IPS-20b (cell line): ENCODE measurements around the gene SDF2L1.

Source experiments
- H3K27ac ChIP-seq: one replicate; pipeline ENCODE4 v1.5.1; 2013; ENCODE audit warnings: low read length
- H3K27me3 ChIP-seq: 2 replicates; pipeline ENCODE4 v1.6.1; 2013; ENCODE audit warnings: mild to moderate bottlenecking, low read length, inconsistent platforms; ENCODE audit not compliant: insufficient read depth
- H3K36me3 ChIP-seq: 2 replicates; pipeline ENCODE4 v1.6.1; 2013; ENCODE audit warnings: low read depth, mild to moderate bottlenecking, inconsistent platforms, low read length, moderate library complexity; ENCODE audit not compliant: insufficient read depth
- H3K4me1 ChIP-seq: 2 replicates; pipeline ENCODE4 v1.6.1; 2013; ENCODE audit warnings: mild to moderate bottlenecking, control low read depth, inconsistent platforms, low read length, moderate library complexity; ENCODE audit not compliant: insufficient read depth
- H3K4me3 ChIP-seq: 2 replicates; pipeline ENCODE4 v1.5.1; 2013; ENCODE audit warnings: mild to moderate bottlenecking, low read length, inconsistent platforms
- H3K9ac ChIP-seq: 2 replicates; pipeline ENCODE4 v1.6.1; 2013; ENCODE audit warnings: low read depth, mild to moderate bottlenecking, inconsistent platforms, low read length, moderate library complexity
- H3K9me3 ChIP-seq: 2 replicates; pipeline ENCODE4 v1.6.1; 2013; ENCODE audit warnings: mild to moderate bottlenecking, low read depth, low read length, inconsistent platforms; ENCODE audit not compliant: insufficient read depth

Gene SDF2L1

GRCh38 chr22:21624120-21624879, 17.8 kb upstream of the SDF2L1 start:
- H3K9ac ChIP-seq: no peak overlapping the region
- H3K27me3 ChIP-seq: no peaks in the 10 kb centered on the region
- no peak overlapping the region for H3K4me3 ChIP-seq
- H3K4me1 ChIP-seq: no peaks in the 10 kb centered on the region
- H3K27ac ChIP-seq: no peak overlapping the region
- no peaks in the 10 kb centered on the region for H3K9me3 ChIP-seq
- peaks cover 33% of the 10 kb centered on the region for H3K36me3 ChIP-seq

GRCh38 chr22:21624880-21625791, 17.0 kb upstream of the SDF2L1 start:
- Histone ChIP-seq H3K9ac (no peak overlapping the region), H3K36me3 (peaks cover 30% of the 10 kb centered on the region), H3K4me3 (no peak overlapping the region), H3K9me3 (no peaks in the 10 kb centered on the region), H3K27me3 (no peaks in the 10 kb centered on the region), H3K4me1 (no peaks in the 10 kb centered on the region), H3K27ac (no peak overlapping the region)

- Histone ChIP-seq H3K27me3 (no peaks in the 10 kb centered on the region), H3K4me1 (no peaks in the 10 kb centered on the region), H3K27ac (no peak overlapping the region), H3K9me3 (no peaks in the 10 kb centered on the region), H3K4me3 (no peak overlapping the region), H3K36me3 (peaks cover 27% of the 10 kb centered on the region), H3K9ac (no peak overlapping the region)
Observed at GRCh38 chr22:21626073-21626734, 15.9 kb upstream of the SDF2L1 start.

- Histone ChIP-seq H3K36me3 (peaks cover 25% of the 10 kb centered on the region), H3K4me3 (no peak overlapping the region), H3K9me3 (no peaks in the 10 kb centered on the region), H3K4me1 (no peaks in the 10 kb centered on the region), H3K27ac (no peak overlapping the region), H3K27me3 (no peaks in the 10 kb centered on the region), H3K9ac (no peak overlapping the region)
Observed at GRCh38 chr22:21626735-21627469, 15.2 kb upstream of the SDF2L1 start.

- H3K9me3 ChIP-seq: no peaks in the 10 kb centered on the region
- no peaks in the 10 kb centered on the region for H3K4me1 ChIP-seq
- H3K9ac ChIP-seq: peak overlapping the region; percentile 96; the same call in 1 of the 2 replicates
- H3K4me3 ChIP-seq: peak overlapping the region; percentile 75
- H3K27ac ChIP-seq: no peak overlapping the region
- H3K27me3 ChIP-seq: no peaks in the 10 kb centered on the region
- peaks cover 9% of the 10 kb centered on the region for H3K36me3 ChIP-seq
Observed at GRCh38 chr22:21628386-21629254, 13.5 kb upstream of the SDF2L1 start.

- Histone ChIP-seq H3K4me1 (no peaks in the 10 kb centered on the region), H3K27me3 (no peaks in the 10 kb centered on the region), H3K36me3 (peaks cover 9% of the 10 kb centered on the region), H3K9ac (peak within 1 kb of the TSS; percentile 96), H3K9me3 (no peaks in the 10 kb centered on the region), H3K4me3 (peak within 1 kb of the TSS; percentile 75), H3K27ac (no peak within 1 kb of the TSS)
Observed at GRCh38 chr22:21629255-21630149, 12.6 kb upstream of the SDF2L1 start, which contains the start of gene YDJC. Gene YDJC (minus strand): TSS chr22:21630022. CDS start chr22:21630014, 8 bp downstream.

GRCh38 chr22:21631025-21631424, 11.1 kb upstream of the SDF2L1 start:
- H3K27me3 ChIP-seq: no peaks in the 10 kb centered on the region
- H3K9me3 ChIP-seq: no peaks in the 10 kb centered on the region
- H3K27ac ChIP-seq: no peak overlapping the region
- no peak overlapping the region for H3K9ac ChIP-seq
- no peak overlapping the region for H3K4me3 ChIP-seq
- no peaks in the 10 kb centered on the region for H3K4me1 ChIP-seq
- H3K36me3 ChIP-seq: peaks cover 9% of the 10 kb centered on the region

- no peaks in the 10 kb centered on the region for H3K27me3 ChIP-seq
- H3K36me3 ChIP-seq: peaks cover 9% of the 10 kb centered on the region
- H3K4me3 ChIP-seq: no peak within 1 kb of the TSS
- H3K27ac ChIP-seq: no peak within 1 kb of the TSS
- no peaks in the 10 kb centered on the region for H3K4me1 ChIP-seq
- no peaks in the 10 kb centered on the region for H3K9me3 ChIP-seq
- H3K9ac ChIP-seq: no peak within 1 kb of the TSS
Observed at GRCh38 chr22:21632237-21632895, 9.7 kb upstream of the SDF2L1 start, which contains the start of gene CCDC116. Gene CCDC116 (plus strand): TSS chr22:21632760. CDS start chr22:21633182, 422 bp downstream.

GRCh38 chr22:21632931-21633330, 9.2 kb upstream of the SDF2L1 start:
- Histone ChIP-seq H3K27ac (no peak overlapping the region), H3K9ac (no peak overlapping the region), H3K9me3 (no peaks in the 10 kb centered on the region), H3K36me3 (peaks cover 5% of the 10 kb centered on the region), H3K4me1 (no peaks in the 10 kb centered on the region), H3K27me3 (no peaks in the 10 kb centered on the region), H3K4me3 (no peak overlapping the region)
